Stomach (tissue), 9 donors: ENCODE results near the gene STK17B. TPM values are rescaled to one million over a fixed set of nuclear protein-coding genes. Genes with fewer than 3 reads are reported as not detected.

Source experiments
- DNase-seq, 2 donors: peaks; one replicate each; pipeline versions ENCODE4 v3.0.0 to v3.0.0-alpha.2; 2013 to 2019
- H3K27ac ChIP-seq, 5 donors: fragments of 200-600 bp in 4 of 5; sonication (generic) in 4 of 5; one replicate each; pipeline ENCODE4 v1.5.1; 2013 to 2019; ENCODE audit warnings: mild to moderate bottlenecking in 1 of 5, moderate library complexity in 1 of 5
- H3K27me3 ChIP-seq, 3 donors: fragments of 200-600 bp; sonication (generic); one replicate each; pipeline ENCODE4 v1.5.1; 2017 to 2019; ENCODE audit warnings: mixed run types in 1 of 3
- H3K36me3 ChIP-seq, 4 donors: fragments of 200-600 bp; sonication (generic); 1 replicate in 3 of 4; 2 replicates in 1 of 4; pipeline ENCODE4 v1.5.1; 2016 to 2019
- H3K4me1 ChIP-seq, 4 donors: fragments of 200-600 bp; sonication (generic); one replicate each; pipeline ENCODE4 v1.5.1; 2016 to 2019
- H3K4me3 ChIP-seq, 4 donors: fragments of 200-600 bp; sonication (generic) in 3 of 4; one replicate each; pipeline ENCODE4 v1.5.1; 2016 to 2019; ENCODE audit warnings: mild to moderate bottlenecking in 1 of 4
- H3K9me3 ChIP-seq, 4 donors: fragments of 200-600 bp; sonication (generic); one replicate each; pipeline ENCODE4 v1.5.1; 2016 to 2019
- EP300 ChIP-seq: sonication (generic); formaldehyde crosslinking; IDR thresholded peaks from one replicate; pipeline ENCODE4 v1.6.1; 2017; ENCODE audit warnings: antibody characterized with exemption
- POLR2A ChIP-seq, 4 donors: fragments of 450-650 bp; IDR thresholded peaks; one replicate each; pipeline ENCODE4 v1.6.1; 2016; ENCODE audit warnings: antibody characterized with exemption in 4 of 4, control low read depth in 2 of 4, mild to moderate bottlenecking in 1 of 4, moderate library complexity in 1 of 4
- POLR2AphosphoS5 ChIP-seq, 3 donors: sonication (generic); formaldehyde crosslinking; IDR thresholded peaks; one replicate each; pipeline ENCODE4 v1.6.1; 2016; ENCODE audit warnings: antibody characterized with exemption in 3 of 3
- WGBS, 5 donors: extraction: QIAGEN DNeasy Blood & Tissue Kit in 3 of 5; methylation state at CpG; one replicate each; pipeline versions ENCODE4 v1.1.5 to v1.1.7; 2013 to 2018; 5-methylcytosine and 5-hydroxymethylcytosine counted together
- intact Hi-C: fragments of 100-400 bp; cut with DNase I; formaldehyde crosslinking; loops from one replicate; pipeline ENCODE4 v1.15.1; 2023; ENCODE audit warnings: low total_unique reads
- polyA plus RNA-seq, 3 donors: library from polyadenylated mRNA; stranded (reverse); fragments of 200-250 nt; gene quantifications; one replicate each; pipeline ENCODE4 v1.2.3, GENCODE V29; 2013
- total RNA-seq, 5 donors: library from RNA; depleted of rRNA; stranded (reverse); fragments of >200 nt; gene quantifications; one replicate each; pipeline versions ENCODE4 v1.1.0 to v1.2.3, GENCODE V29; 2014 to 2016
- TF ChIP-seq, protein P1 (sequence below), 7 experiments: fragments of 450-650 bp in 4 of 7; fragments of 200-600 bp in 3 of 7; sonication (generic) in 3 of 7; IDR thresholded peaks; one replicate each; pipeline ENCODE4 v1.5.1; 2016 to 2019; ENCODE audit warnings: antibody characterized with exemption in 7 of 7, control low read depth in 2 of 7, mild to moderate bottlenecking in 1 of 7
- donor health status: healthy with polysubstance abuse.
- donor health status: Bipolar disorder and iron deficiency.
- donor health status: healthy.

Gene STK17B
- total and polyA plus RNA-seq, 8 donors: 3.4 to 76.4 (median 10.2) TPM

DNA sequence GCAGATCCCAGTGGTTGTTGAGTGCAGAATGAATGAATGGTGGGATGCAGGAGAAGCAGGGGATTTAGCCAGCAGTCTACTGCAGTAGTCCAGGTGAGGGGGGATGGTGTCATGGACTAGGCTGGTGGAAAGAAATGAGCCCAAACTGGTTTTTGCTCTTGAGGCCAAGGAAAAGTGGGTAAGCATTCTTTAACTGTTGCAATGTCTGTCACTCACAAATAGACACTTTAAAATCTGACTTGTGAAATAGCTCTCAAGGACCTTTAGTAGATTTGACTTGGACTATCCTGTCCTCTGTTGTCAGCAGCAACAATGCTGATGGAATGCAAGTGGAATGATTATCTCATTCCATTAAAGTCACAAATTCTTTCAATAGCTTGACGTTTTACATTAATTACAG, 37.5 kb upstream of the STK17B start:
- DNase-seq: no peak
- no peaks in the 10 kb centered on the region for H3K36me3 ChIP-seq
- 81 to 95% (median 87%) methylated on average over 1 of the region's 1 CpG for WGBS, 5 donors
- TF ChIP-seq, protein P1, sequence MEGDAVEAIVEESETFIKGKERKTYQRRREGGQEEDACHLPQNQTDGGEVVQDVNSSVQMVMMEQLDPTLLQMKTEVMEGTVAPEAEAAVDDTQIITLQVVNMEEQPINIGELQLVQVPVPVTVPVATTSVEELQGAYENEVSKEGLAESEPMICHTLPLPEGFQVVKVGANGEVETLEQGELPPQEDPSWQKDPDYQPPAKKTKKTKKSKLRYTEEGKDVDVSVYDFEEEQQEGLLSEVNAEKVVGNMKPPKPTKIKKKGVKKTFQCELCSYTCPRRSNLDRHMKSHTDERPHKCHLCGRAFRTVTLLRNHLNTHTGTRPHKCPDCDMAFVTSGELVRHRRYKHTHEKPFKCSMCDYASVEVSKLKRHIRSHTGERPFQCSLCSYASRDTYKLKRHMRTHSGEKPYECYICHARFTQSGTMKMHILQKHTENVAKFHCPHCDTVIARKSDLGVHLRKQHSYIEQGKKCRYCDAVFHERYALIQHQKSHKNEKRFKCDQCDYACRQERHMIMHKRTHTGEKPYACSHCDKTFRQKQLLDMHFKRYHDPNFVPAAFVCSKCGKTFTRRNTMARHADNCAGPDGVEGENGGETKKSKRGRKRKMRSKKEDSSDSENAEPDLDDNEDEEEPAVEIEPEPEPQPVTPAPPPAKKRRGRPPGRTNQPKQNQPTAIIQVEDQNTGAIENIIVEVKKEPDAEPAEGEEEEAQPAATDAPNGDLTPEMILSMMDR (IDR thresholded peaks at IDR 0.05): no peak
- no peak for TF ChIP-seq EP300
- no peak for TF ChIP-seq POLR2AphosphoS5 (IDR thresholded peaks at IDR 0.05)
- no peak for TF ChIP-seq POLR2A (IDR thresholded peaks at IDR 0.05)
- intact Hi-C loops: no loop called here
- no peak overlapping the region for H3K4me3 ChIP-seq
- no peak overlapping the region for H3K27ac ChIP-seq
- peaks cover 0 to 3% (median 0%) of the 10 kb centered on the region in 4 donors for H3K4me1 ChIP-seq
- no peaks in the 10 kb centered on the region for H3K9me3 ChIP-seq
- no peaks in the 10 kb centered on the region for H3K27me3 ChIP-seq

DNA sequence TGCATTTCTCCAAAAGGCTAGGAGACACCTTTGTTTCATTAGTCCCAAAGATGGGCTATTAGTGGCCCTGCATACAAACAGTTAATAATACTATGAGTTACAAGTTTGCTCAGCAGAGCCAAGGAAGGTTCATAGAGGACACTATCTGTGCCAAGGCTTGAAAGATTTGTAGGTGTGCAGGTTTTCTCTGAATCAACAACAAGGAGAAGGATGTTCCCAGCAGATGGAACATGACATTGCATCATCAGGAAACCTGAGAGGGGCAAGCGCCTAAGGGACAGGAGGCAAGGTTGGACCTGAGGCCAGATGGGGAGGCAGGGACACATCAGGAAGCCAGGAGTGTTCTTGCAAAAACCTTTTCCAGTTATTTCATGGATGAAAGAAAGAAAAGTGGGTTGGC, 35.4 kb upstream of the STK17B start:
- Histone ChIP-seq H3K9me3 (no peaks in the 10 kb centered on the region), H3K4me1 (peaks cover 0 to 3% (median 0%) of the 10 kb centered on the region in 4 donors), H3K4me3 (no peak overlapping the region), H3K27ac (no peak overlapping the region), H3K36me3 (no peaks in the 10 kb centered on the region), H3K27me3 (no peaks in the 10 kb centered on the region)
- no peak for TF ChIP-seq POLR2AphosphoS5 (IDR thresholded peaks at IDR 0.05)
- no peak for TF ChIP-seq EP300
- TF ChIP-seq, protein P1 (IDR thresholded peaks at IDR 0.05): no peak
- TF ChIP-seq POLR2A (IDR thresholded peaks at IDR 0.05): no peak
- intact Hi-C loops: no loop called here
- 75 to 96% (median 91%) methylated on average over 1 of the region's 1 CpG for WGBS, 5 donors
- no peak for DNase-seq

DNA sequence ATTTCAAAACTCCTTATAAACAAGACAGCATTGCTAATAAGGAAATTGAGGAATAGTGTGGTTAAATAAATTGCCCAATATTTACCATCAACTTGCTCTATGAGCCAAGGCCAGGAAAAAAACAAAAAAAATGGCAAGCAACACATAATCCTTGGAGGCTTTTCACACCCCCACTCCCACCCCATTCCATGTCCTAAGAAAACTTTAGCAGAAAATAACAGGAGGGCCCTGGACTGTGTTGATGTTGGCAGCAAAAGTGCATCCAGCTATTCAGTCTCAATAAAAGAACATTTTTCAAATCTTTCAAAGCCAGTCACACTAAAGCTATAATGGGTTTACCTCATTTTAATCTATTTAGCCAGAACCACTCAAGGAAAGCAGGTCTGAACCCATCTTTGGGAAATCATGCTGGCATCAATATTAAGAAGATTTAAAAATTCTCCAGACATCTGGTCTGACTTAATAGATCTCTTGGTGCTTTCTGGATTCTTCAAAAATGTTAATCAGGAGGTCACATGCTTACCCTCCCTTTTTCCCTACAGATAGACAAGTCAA, 34.6 kb upstream of the STK17B start:
- TF ChIP-seq POLR2AphosphoS5 (IDR thresholded peaks at IDR 0.05) (no peak), EP300 (no peak), POLR2A (IDR thresholded peaks at IDR 0.05) (no peak)
- TF ChIP-seq, protein P1 (IDR thresholded peaks at IDR 0.05): no peak
- intact Hi-C loops: no loop called here
- H3K27ac ChIP-seq: no peak overlapping the region

DNA sequence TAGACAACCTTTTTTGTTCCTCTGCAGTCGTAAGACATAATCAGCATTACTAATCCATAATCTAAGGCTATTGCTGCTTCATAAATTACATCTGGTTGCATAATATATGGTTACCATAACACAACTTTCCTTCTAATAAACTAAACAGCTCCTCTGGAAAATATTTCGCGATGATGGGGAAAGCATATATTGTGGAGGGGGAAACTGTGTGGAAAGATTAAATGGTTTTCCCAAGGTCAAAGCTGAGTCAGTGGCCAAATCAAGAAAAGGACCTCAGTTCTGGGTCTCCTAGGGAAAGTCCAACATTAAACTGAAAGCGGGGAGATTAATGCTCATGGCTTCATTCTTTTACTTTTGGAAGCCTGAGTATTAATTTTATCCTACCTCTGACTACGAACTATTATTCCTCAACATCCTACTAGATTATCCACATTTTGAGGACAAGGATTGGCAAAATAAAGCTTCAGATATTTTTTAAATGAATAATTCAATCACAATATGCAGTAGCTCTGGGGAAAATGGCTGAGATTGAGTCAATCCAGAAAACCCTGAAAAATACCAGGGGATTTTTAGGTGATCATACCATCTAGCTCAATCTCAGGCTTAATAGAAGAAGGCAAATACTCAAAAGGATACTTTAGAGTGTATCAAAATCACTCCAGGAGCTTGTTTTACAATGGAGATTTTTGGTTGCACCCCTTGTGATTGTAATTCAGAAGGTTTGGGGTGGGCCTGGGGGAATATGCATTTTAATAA, 33.8 kb upstream of the STK17B start:
- no peak for DNase-seq
- peaks cover 0 to 3% (median 0%) of the 10 kb centered on the region in 4 donors for H3K4me1 ChIP-seq
- no peak overlapping the region for H3K27ac ChIP-seq
- no peaks in the 10 kb centered on the region for H3K9me3 ChIP-seq
- H3K27me3 ChIP-seq: no peaks in the 10 kb centered on the region
- 79 to 89% (median 83%) methylated on average over 5 of the region's 5 CpGs for WGBS, 5 donors
- intact Hi-C loops: no loop called here
- no peaks in the 10 kb centered on the region for H3K36me3 ChIP-seq
- TF ChIP-seq EP300: no peak
- TF ChIP-seq, protein P1 (IDR thresholded peaks at IDR 0.05): no peak
- no peak for TF ChIP-seq POLR2AphosphoS5 (IDR thresholded peaks at IDR 0.05)
- no peak for TF ChIP-seq POLR2A (IDR thresholded peaks at IDR 0.05)
- no peak overlapping the region for H3K4me3 ChIP-seq

More for the DNA sequence above, 34.6 kb upstream of the STK17B start:
- H3K4me3 ChIP-seq: no peak overlapping the region
- H3K27me3 ChIP-seq: no peaks in the 10 kb centered on the region
- H3K36me3 ChIP-seq: no peaks in the 10 kb centered on the region
- DNase-seq: no peak
- H3K4me1 ChIP-seq: peaks cover 0 to 3% (median 0%) of the 10 kb centered on the region in 4 donors
- H3K9me3 ChIP-seq: no peaks in the 10 kb centered on the region
